PFSK-1 (cell line): Measurements from ENCODE around the gene OMP.

Experiments
- POLR2AphosphoS5 ChIP-seq: IDR thresholded peaks from 2 replicates; pipeline ENCODE4 v1.6.1; 2012; ENCODE audit warnings: low read depth, mild to moderate bottlenecking, control low read depth, low read length, moderate library complexity
- REST ChIP-seq, 2 experiments: IDR thresholded peaks; 2 replicates each; pipeline versions ENCODE4 v1.6.1 to v1.8.0; 2011 to 2012; ENCODE audit warnings: low read depth in 2 of 2, low read length in 2 of 2, control low read depth in 1 of 2, inconsistent platforms in 1 of 2, mild to moderate bottlenecking in 1 of 2, moderate library complexity in 1 of 2; ENCODE audit not compliant: insufficient read depth in 1 of 2
- SIN3A ChIP-seq: IDR thresholded peaks from 2 replicates; pipeline ENCODE4 v1.6.1; 2012; ENCODE audit warnings: mild to moderate bottlenecking, low read length, moderate library complexity, borderline replicate concordance; ENCODE audit not compliant: insufficient read depth
- TAF1 ChIP-seq: IDR thresholded peaks from 2 replicates; pipeline ENCODE4 v1.6.1; 2012; ENCODE audit warnings: low read length, control low read depth, borderline replicate concordance; ENCODE audit not compliant: insufficient read depth

- TF ChIP-seq REST (IDR thresholded peaks at IDR 0.05; ENCODE audit: insufficient read depth in 1 of 2, low read depth in 2 of 2, low read length in 2 of 2) (no peak), TAF1 (no peak), POLR2AphosphoS5 (no peak), SIN3A (no peak)
Observed at GRCh38 chr11:77053217-77054015, 49.2 kb upstream of the OMP start.
